GM23248 (cell line): ENCODE results near the gene DNAH8.

Experiments used
- EZH2 ChIP-seq: fragments of 200-600 bp; sonication (generic); IDR thresholded peaks from 2 replicates; pipeline ENCODE4 v1.6.1; 2018; ENCODE audit warnings: antibody characterized with exemption, mild to moderate bottlenecking; ENCODE audit not compliant: insufficient read depth, poor library complexity, severe bottlenecking
- EZH2phosphoT487 ChIP-seq: fragments of 200-600 bp; sonication (generic); IDR thresholded peaks from 2 replicates; pipeline ENCODE4 v1.6.1; 2018; ENCODE audit warnings: antibody characterized with exemption, moderate library complexity, mild to moderate bottlenecking, low read depth; ENCODE audit not compliant: insufficient read depth

DNA sequence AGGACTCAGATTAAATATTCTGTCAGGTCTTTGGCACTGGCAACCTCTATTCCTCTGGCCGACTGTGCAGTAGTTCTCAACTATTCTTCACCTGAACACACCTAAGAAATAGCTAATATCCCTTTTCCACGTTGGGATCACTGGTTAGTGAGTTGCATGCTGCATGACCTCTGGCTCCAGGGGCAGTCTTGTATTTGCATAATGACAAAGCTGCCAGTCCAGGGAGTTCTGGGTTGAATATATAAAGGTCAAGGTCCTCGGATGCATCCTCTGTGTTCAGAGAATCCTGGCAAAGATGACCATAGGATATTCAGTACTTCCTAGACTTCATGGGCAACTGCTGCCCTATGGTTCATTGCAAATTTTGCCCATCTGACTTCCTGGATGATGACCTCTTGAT lies 131.2 kb downstream of the DNAH8 start:
- TF ChIP-seq EZH2phosphoT487, result no peak
- TF ChIP-seq EZH2, result no peak
